OCI-LY7 (cell line): ENCODE measurements around the gene DYRK2. TPM values are rescaled to one million over a fixed set of nuclear protein-coding genes. Genes with fewer than 3 reads are reported as not detected.

ENCODE experiments used
- Bru-seq: library from RNA; stranded (reverse); fragments of 400-500 nt; gene quantifications from one replicate; lab custom pipeline; 2021; lab: Mats Ljungman, UMichigan
- BruChase-seq, 2 experiments: library from RNA; stranded (reverse); fragments of 400-500 nt; gene quantifications; one replicate each; lab custom pipeline; 2021; lab: Mats Ljungman, UMichigan
- BruUV-seq: library from RNA; stranded (reverse); fragments of 400-500 nt; replicated peaks from 2 replicates; lab custom pipeline; 2021; lab: Mats Ljungman, UMichigan
- CTCF ChIA-PET: fragments of 300-600 bp; sonication (Branson Sonifier 250); formaldehyde crosslinking; loops from one replicate; lab custom pipeline; 2022; ENCODE audit warnings: antibody characterized with exemption; ENCODE audit not compliant: unreplicated experiment; lab: Charles Lee
- POLR2A ChIA-PET: fragments of 300-600 bp; sonication (Branson Sonifier 250); formaldehyde crosslinking; loops from one replicate; lab custom pipeline; 2022; ENCODE audit warnings: antibody characterized with exemption; lab: Charles Lee
- DNase-seq: peaks from one replicate; pipeline ENCODE4 v3.0.0-alpha.2; 2015; ENCODE audit warnings: low spot score
- H2AFZ ChIP-seq: fragments of 200-600 bp; sonication (generic), shearing (Covaris generic); 2 replicates; pipeline ENCODE4 v1.6.1; 2014; ENCODE audit warnings: mild to moderate bottlenecking, antibody characterized with exemption, low read length, moderate library complexity
- H3K27ac ChIP-seq: fragments of 200-600 bp; sonication (generic); 2 replicates; pipeline ENCODE4 v1.5.1; 2014; ENCODE audit warnings: mixed run types, low read depth, mild to moderate bottlenecking, moderate library complexity, low read length, inconsistent platforms; ENCODE audit not compliant: poor library complexity, severe bottlenecking
- H3K36me3 ChIP-seq: fragments of 200-600 bp; sonication (generic); 2 replicates; pipeline ENCODE4 v1.6.1; 2014; ENCODE audit warnings: mild to moderate bottlenecking, antibody characterized with exemption, low read length, moderate library complexity, mixed read lengths; ENCODE audit not compliant: insufficient read depth
- H3K4me1 ChIP-seq: fragments of 200-600 bp; sonication (generic); 2 replicates; pipeline ENCODE4 v1.5.1; 2014; ENCODE audit warnings: mild to moderate bottlenecking, low read length; ENCODE audit not compliant: insufficient read depth, poor library complexity, severe bottlenecking
- H3K4me2 ChIP-seq: fragments of 200-600 bp; sonication (generic); 2 replicates; pipeline ENCODE4 v1.6.1; 2014; ENCODE audit warnings: mild to moderate bottlenecking, low read length
- H3K4me3 ChIP-seq: fragments of 200-600 bp; sonication (generic); 2 replicates; pipeline ENCODE4 v1.5.1; 2014; ENCODE audit warnings: mild to moderate bottlenecking, low read depth, low read length; ENCODE audit not compliant: poor library complexity, severe bottlenecking
- H3K79me2 ChIP-seq: fragments of 200-600 bp; sonication (generic); 2 replicates; pipeline ENCODE4 v1.6.1; 2016; ENCODE audit warnings: low read depth, mild to moderate bottlenecking, low read length, moderate library complexity, mixed read lengths; ENCODE audit not compliant: insufficient read depth
- H3K9me2 ChIP-seq: fragments of 200-600 bp; sonication (generic); 2 replicates; pipeline ENCODE4 v1.6.1; 2016; ENCODE audit warnings: mild to moderate bottlenecking, low read length, mixed read lengths; ENCODE audit not compliant: insufficient read depth
- H3K9me3 ChIP-seq: fragments of 200-600 bp; sonication (generic); 2 replicates; pipeline ENCODE4 v1.6.1; 2014; ENCODE audit warnings: mild to moderate bottlenecking, mixed run types, low read length, mixed read lengths
- H4K20me1 ChIP-seq: fragments of 200-600 bp; sonication (generic); 2 replicates; pipeline ENCODE4 v1.6.1; 2014; ENCODE audit warnings: mild to moderate bottlenecking, antibody characterized with exemption, low read length, moderate library complexity, mixed read lengths; ENCODE audit not compliant: insufficient read depth
- CTCF ChIP-seq: fragments of 200-600 bp; sonication (generic); conservative IDR thresholded peaks from 2 replicates; pipeline ENCODE4 v1.5.1; 2014; ENCODE audit warnings: mild to moderate bottlenecking, antibody characterized with exemption, low read length, moderate library complexity, mixed read lengths
- EZH2phosphoT487 ChIP-seq: fragments of 200-600 bp; sonication (generic); IDR thresholded peaks from 2 replicates; pipeline ENCODE4 v1.6.1; 2018; ENCODE audit warnings: low read depth, borderline replicate concordance, mild to moderate bottlenecking, mixed run types, antibody characterized with exemption, low read length, moderate library complexity, mixed read lengths
- intact Hi-C: fragments of 100-400 bp; cut with micrococcal nuclease; formaldehyde crosslinking; loops from one replicate; pipeline ENCODE4 v1.10.0; 2022; ENCODE audit not compliant: unreplicated experiment
- long read RNA-seq: library from polyadenylated mRNA; stranded (forward); transcript quantifications from one replicate; pipeline ENCODE4 v2.0.0, GENCODE V29; 2022
- total RNA-seq, 2 experiments: library from RNA; depleted of rRNA in 1 of 2; stranded (reverse); fragments of >200 nt in 1 of 2; shearing (Covaris generic) in 1 of 2; gene quantifications; 2 replicates each; pipeline ENCODE4 v1.2.3, GENCODE V29; 2014 to 2022

DYRK2 gene
- 25.3 and 30.6 TPM in 2 replicates for total RNA-seq (2014; rRNA removed; shearing (Covaris generic))
- 31.5 and 32.3 TPM in 2 replicates for total RNA-seq (2022)
- percentile 89 among the genes with signal in this experiment for Bru-seq, nascent RNA
- percentile 77 among the genes with signal in this experiment for BruChase-seq, experiment 1, labeled RNA remaining after a 6-hour chase
- BruChase-seq, experiment 2, labeled RNA remaining after a 2-hour chase = percentile 98 among the genes with signal in this experiment
- long read RNA-seq, full-length matches to known transcripts = 17 of 22 reads
- long read RNA-seq, partial matches to known transcripts = 0 of 22 reads
- long read RNA-seq, other reads (novel, unspliced or antisense) = 5 of 22 reads

DNA sequence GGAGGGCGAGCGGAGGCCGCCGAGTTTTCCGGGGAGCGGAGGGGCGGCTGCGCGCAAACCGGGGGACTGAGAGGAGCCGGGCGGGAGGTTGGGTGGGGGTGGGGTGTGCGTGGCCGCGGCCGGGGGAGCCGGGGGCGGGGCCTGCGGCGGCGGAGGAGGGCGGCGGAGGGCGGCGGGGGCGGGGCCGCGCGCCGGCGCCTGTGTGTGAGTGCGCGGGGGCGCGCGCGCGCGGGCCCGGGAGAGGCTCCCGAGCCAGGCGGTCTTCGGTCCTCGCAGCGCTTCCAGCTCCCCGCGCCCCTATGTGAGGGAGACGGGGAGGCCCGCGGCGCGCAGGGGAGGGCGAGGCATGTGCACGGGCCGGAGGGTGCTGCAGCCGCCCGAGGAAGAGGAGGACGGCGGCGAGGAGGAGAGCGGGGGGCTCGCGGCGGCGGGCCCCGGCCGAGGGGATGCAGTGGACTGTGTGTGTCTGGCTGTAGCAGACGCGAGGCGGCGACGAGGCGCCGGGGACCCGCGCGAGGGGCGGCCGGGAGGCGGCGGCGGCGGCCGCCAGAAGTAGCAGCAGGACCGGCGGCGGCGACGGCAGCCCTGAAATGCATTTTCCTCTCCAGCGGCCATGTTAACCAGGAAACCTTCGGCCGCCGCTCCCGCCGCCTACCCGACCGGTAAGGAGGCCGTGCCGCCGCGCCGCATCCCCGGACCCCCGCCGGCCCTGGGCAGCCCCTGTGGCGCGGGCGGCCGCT lies at the start of gene DYRK2:
Gene DYRK2, plus strand, starts transcription at position 225 of the 740 bp plus-strand sequence. Its CDS starts 389 bp downstream, at position 614.
- TF ChIP-seq EZH2phosphoT487 (no peak), CTCF (0 out of 2 replicates have a peak, but pooled peaks have one; percentile 26)
- H4K20me1 ChIP-seq = peaks cover 19% of the 10 kb centered on the region
- no TSS peak for BruUV-seq
- H3K4me2 ChIP-seq = peak within 1 kb of the TSS; percentile 99
- H3K27ac ChIP-seq = peak within 1 kb of the TSS; percentile 64
- ChIA-PET POLR2A (interaction anchor here (0.6 to 1.2 kb wide), 3 partner anchors 9 to 298 kb away, joined by 3 to 5 read pairs (median 3); no protein-coding TSS in a partner anchor), CTCF (no interaction called here)
- intact Hi-C loops = loop anchor here (1.0 to 5.0 kb wide), 5 partner anchors 110 to 380 kb away; partner anchors contain the start of genes CAND1 and IFNG-AS1
- peaks cover 45% of the 10 kb centered on the region for H3K79me2 ChIP-seq
- H3K9me3 ChIP-seq = no peaks in the 10 kb centered on the region
- peaks cover 8% of the 10 kb centered on the region for H3K36me3 ChIP-seq
- H3K4me3 ChIP-seq = peak within 1 kb of the TSS; percentile 98
- H2AFZ ChIP-seq = peak within 1 kb of the TSS; percentile 96
- no peaks in the 10 kb centered on the region for H3K9me2 ChIP-seq
- DNase-seq = peak; percentile 89
- H3K4me1 ChIP-seq = peaks cover 25% of the 10 kb centered on the region

GRCh38 chr12:67599691-67600090 lies 48.9 kb upstream of the DYRK2 start:
- Histone ChIP-seq H3K4me3 (no peak overlapping the region), H3K9me2 (no peaks in the 10 kb centered on the region), H3K27ac (no peak overlapping the region), H4K20me1 (no peaks in the 10 kb centered on the region), H3K4me2 (no peak overlapping the region), H3K36me3 (no peaks in the 10 kb centered on the region), H3K79me2 (no peaks in the 10 kb centered on the region), H3K4me1 (no peaks in the 10 kb centered on the region), H2AFZ (no peak overlapping the region), H3K9me3 (no peaks in the 10 kb centered on the region)
- no TSS peak for BruUV-seq
- no peak for DNase-seq
- ChIA-PET CTCF (interaction anchor here (0.6 kb wide), 1 partner anchor 191 kb away, joined by 3 read pairs; no protein-coding TSS in a partner anchor), POLR2A (interaction anchor here (0.6 to 1.3 kb wide), 3 partner anchors 18 to 89 kb away, joined by 3 to 8 read pairs (median 3); no protein-coding TSS in a partner anchor)
- no peak for TF ChIP-seq EZH2phosphoT487
- TF ChIP-seq CTCF = no peak
- intact Hi-C loops = no loop called here
